PC-3 (cell line): ENCODE results near the gene TH.

Source experiments
- CTCF ChIP-seq: fragments of 300-600 bp; sonication (generic); conservative IDR thresholded peaks from 2 replicates; pipeline ENCODE4 v1.5.1; 2017; ENCODE audit warnings: antibody characterized with exemption, low read depth, mild to moderate bottlenecking, low read length
- EZH2 ChIP-seq: fragments of 300-600 bp; sonication (generic); IDR thresholded peaks from one replicate; pipeline ENCODE4 v1.6.1; 2017; ENCODE audit warnings: antibody characterized with exemption, mild to moderate bottlenecking, low read length; ENCODE audit not compliant: unreplicated experiment
- EZH2phosphoT487 ChIP-seq: fragments of 300-600 bp; sonication (generic); IDR thresholded peaks from 2 replicates; pipeline ENCODE4 v1.6.1; 2018; ENCODE audit warnings: mild to moderate bottlenecking, antibody characterized with exemption, low read length, borderline replicate concordance

- TF ChIP-seq CTCF: no peak
- no peak for TF ChIP-seq EZH2
- no peak for TF ChIP-seq EZH2phosphoT487
Observed at GRCh38 chr11:2118677-2119076, 52.9 kb downstream of the TH start.
